ENCODE measurements around the gene ARMC12. TPM values are rescaled to one million over a fixed set of nuclear protein-coding genes. Genes with fewer than 3 reads are reported as not detected.

ARMC12 gene
- total and polyA plus RNA-seq, 2 of the 13 experiments (the other 11 are each of a cell fraction or from before 2014, with no cell fraction given) = 1.3 TPM; not detected in 1

DNA sequence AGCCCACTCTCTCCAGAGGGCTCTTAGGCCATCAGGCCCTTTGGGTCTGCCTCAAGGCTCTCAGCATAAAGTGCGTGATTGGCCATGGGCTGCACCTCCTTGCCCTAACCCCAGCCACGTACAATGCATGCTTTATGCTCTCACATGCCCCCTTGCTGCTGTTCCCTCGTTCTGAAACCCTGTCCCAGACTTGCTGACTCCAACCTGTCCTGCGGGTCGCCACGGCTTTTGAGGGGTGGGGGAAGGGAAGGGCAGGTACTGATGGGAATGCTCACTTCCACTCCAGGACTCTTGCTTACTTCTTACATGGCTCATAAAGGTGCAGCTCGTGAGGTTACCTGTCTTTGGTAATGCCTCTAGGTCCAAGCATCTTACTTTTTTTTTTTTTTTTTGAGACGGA is 6.0 kb downstream of the ARMC12 start (continued):
- peak; percentile 57; the same call in 1 of the 2 replicates for TF ChIP-seq ZNF749 (CRISPR knock-in tag; IDR thresholded peaks at IDR 0.05; ENCODE audit: borderline replicate concordance)
- TF ChIP-seq JARID2 (CRISPR knock-in tag; IDR thresholded peaks at IDR 0.05; ENCODE audit: insufficient replicate concordance) = no peak
- no peak for TF ChIP-seq CHD2 (IDR thresholded peaks at IDR 0.05; ENCODE audit: low read depth, low read length)
- TF ChIP-seq, protein P1, sequence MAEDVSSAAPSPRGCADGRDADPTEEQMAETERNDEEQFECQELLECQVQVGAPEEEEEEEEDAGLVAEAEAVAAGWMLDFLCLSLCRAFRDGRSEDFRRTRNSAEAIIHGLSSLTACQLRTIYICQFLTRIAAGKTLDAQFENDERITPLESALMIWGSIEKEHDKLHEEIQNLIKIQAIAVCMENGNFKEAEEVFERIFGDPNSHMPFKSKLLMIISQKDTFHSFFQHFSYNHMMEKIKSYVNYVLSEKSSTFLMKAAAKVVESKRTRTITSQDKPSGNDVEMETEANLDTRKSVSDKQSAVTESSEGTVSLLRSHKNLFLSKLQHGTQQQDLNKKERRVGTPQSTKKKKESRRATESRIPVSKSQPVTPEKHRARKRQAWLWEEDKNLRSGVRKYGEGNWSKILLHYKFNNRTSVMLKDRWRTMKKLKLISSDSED (CRISPR knock-in tag; IDR thresholded peaks at IDR 0.05) = 0 out of 2 replicates have a peak, but pooled peaks have one; percentile 76
- peak; percentile 89 for TF ChIP-seq ZNF281 (CRISPR knock-in tag; IDR thresholded peaks at IDR 0.05; ENCODE audit: borderline replicate concordance)
- TF ChIP-seq, protein P2, sequence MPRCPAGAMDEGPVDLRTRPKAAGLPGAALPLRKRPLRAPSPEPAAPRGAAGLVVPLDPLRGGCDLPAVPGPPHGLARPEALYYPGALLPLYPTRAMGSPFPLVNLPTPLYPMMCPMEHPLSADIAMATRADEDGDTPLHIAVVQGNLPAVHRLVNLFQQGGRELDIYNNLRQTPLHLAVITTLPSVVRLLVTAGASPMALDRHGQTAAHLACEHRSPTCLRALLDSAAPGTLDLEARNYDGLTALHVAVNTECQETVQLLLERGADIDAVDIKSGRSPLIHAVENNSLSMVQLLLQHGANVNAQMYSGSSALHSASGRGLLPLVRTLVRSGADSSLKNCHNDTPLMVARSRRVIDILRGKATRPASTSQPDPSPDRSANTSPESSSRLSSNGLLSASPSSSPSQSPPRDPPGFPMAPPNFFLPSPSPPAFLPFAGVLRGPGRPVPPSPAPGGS (CRISPR knock-in tag; IDR thresholded peaks at IDR 0.05) = 0 out of 2 replicates have a peak, but pooled peaks have one; percentile 59
- TF ChIP-seq LCORL (IDR thresholded peaks at IDR 0.05) = no peak
- TF ChIP-seq LCORL (CRISPR knock-in tag; IDR thresholded peaks at IDR 0.05) = 0 out of 2 replicates have a peak, but pooled peaks have one; percentile 62
- TF ChIP-seq ZFP37 (CRISPR knock-in tag; IDR thresholded peaks at IDR 0.05; ENCODE audit: borderline replicate concordance) = 0 out of 2 replicates have a peak, but pooled peaks have one; percentile 20
- 0 out of 2 replicates have a peak, but pooled peaks have one; percentile 5 for TF ChIP-seq STAG1 (CRISPR knock-in tag; IDR thresholded peaks at IDR 0.05)
- TF ChIP-seq HIVEP1 (CRISPR knock-in tag; IDR thresholded peaks at IDR 0.05) = peak; percentile 44; the same call in 1 of the 2 replicates
- TF ChIP-seq XRCC5 (optimal IDR thresholded peaks at IDR 0.05; ENCODE audit: low read length) = peak; percentile 89
- TF ChIP-seq ZIK1 (CRISPR knock-in tag; IDR thresholded peaks at IDR 0.05; ENCODE audit: borderline replicate concordance, low read depth) = peak; percentile 56; the same call in 1 of the 2 replicates
- TF ChIP-seq NFYC (CRISPR knock-in tag; IDR thresholded peaks at IDR 0.05) = peak; percentile 25; the same call in 1 of the 2 replicates
- peak; percentile 49; the same call in 1 of the 2 replicates for TF ChIP-seq HOXA3 (CRISPR knock-in tag; IDR thresholded peaks at IDR 0.05)
- TF ChIP-seq NR2F6 (IDR thresholded peaks at IDR 0.05) = no peak
- TF ChIP-seq NR2F6 (CRISPR knock-in tag; IDR thresholded peaks at IDR 0.05) = peak; percentile 28; the same call in 1 of the 2 replicates
- peak; percentile 66; the same call in 1 of the 2 replicates for TF ChIP-seq ZNF292 (CRISPR knock-in tag; IDR thresholded peaks at IDR 0.05; ENCODE audit: borderline replicate concordance, low read depth)
- 0 out of 2 replicates have a peak, but pooled peaks have one; percentile 20 for TF ChIP-seq SNAPC4 (CRISPR knock-in tag; IDR thresholded peaks at IDR 0.05)
- TF ChIP-seq HNF4A (CRISPR knock-in tag; IDR thresholded peaks at IDR 0.05) = 0 out of 2 replicates have a peak, but pooled peaks have one; percentile 8
- TF ChIP-seq SAP130 (CRISPR knock-in tag; IDR thresholded peaks at IDR 0.05; ENCODE audit: low read depth) = peak; percentile 45

Measured in HepG2 (cell line).